IPS-NIHi7 (cell line): ENCODE results near the gene CCDC171.

Source experiments
- DNase-seq: peaks from one replicate; pipeline ENCODE4 v3.0.0; 2012; ENCODE audit warnings: mixed read lengths; ENCODE audit errors: extremely low spot score

The CCDC171 gene

GRCh38 chr9:15873573-15874177, 320.8 kb downstream of the CCDC171 start:
- DNase-seq: peak; percentile 15

DNA sequence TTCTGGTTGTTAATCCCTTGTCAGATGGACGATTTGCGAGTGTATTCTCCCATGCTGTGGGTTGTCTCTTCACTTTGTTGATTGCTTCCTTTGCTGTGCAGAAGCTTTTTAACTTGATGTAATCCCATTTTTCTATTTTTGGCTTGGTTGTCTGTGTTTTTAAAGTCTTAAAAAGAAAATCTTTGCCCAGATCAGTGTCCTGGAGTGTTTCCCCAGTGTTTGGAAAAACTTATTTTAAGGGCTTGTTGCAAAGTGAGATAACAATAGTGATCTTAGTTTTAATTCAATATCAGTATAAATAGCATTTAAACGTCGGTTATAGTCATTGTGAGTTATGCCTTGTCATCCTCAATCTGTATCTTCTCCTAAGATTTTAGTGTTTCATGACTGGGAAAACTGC, 329.5 kb downstream of the CCDC171 start:
- DNase-seq: no peak

DNA sequence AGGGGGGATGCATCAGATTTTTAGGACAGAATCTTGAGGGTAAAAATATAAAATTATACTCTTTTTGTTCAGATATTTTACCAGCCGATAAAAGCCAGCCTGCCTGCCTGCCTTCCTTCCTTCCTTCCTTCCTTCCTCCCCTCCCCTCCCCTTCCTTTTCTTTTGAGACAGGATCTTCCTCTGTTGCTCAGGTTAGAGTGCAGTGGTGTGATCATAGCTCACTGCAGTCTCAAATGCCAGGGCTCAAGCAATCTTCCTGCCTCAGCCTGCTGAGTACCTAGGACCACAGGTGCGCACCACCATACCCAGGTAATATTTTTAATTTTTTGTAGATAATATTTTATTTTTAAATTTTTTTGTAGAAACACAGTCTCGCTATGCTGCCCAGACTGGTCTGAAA, 330.0 kb downstream of the CCDC171 start:
- DNase-seq: no peak

- no peak for DNase-seq
Measured at GRCh38 chr9:15885464-15885863, 332.6 kb downstream of the CCDC171 start.

DNA sequence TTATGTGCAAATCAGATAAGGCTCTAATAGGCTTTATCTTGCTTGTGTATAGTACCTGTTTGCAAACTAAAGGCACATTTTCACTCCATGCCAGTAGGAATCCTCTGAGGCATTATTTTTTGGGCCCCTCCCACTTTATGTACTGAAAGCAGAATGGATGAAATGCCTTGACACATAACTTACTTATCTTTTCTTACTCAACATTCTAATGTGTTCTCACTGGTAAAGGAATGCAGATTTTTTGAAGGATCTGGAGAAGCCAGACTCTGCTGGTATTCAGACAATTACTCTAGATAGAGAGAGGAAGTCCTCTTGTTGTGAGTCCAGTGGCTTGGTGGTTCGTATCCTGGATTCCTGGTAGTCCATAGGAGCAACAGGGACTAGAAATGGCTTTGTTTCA, 336.7 kb downstream of the CCDC171 start:
- DNase-seq: no peak

DNA sequence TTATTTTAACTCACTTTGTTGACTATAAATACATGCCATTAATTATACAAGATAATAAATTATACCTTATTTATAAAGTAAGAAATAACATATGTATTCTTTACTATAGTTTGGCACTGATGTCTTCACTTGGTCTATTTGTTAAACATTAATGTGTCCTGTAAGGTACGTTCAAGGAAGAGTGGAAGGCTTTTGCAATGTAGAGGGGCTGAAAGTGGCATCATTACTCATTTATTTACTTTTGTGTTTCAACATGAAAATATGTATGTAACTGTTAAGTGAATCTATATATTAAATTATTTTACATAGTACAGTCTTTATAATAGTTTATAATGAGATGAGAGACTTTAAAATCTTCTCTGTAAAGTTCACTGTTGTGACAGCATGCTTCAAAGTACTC, 348.7 kb downstream of the CCDC171 start:
- DNase-seq: no peak

- DNase-seq: no peak
Measured at GRCh38 chr9:15909297-15909696, 356.5 kb downstream of the CCDC171 start.

DNA sequence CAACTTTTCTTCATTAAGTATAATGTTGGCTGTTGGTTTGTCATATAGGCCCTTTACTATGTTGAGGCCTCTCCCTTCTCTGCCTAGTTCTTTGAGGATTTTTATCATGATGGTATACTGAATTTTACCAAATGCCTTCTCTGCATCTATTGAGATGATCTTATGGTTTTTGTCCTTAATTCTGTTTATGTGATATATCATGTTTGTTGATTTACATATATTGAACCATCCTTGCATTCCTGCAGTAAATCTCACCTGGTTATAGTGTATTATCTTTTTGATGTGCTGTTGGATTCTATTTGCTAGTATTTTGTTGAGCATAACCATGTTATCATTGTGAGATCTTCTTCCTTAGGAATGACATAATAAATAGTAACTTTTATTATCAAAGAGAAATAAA, 362.9 kb downstream of the CCDC171 start:
- no peak for DNase-seq

GRCh38 chr9:15927161-15927560, 374.3 kb downstream of the CCDC171 start:
- no peak for DNase-seq

DNA sequence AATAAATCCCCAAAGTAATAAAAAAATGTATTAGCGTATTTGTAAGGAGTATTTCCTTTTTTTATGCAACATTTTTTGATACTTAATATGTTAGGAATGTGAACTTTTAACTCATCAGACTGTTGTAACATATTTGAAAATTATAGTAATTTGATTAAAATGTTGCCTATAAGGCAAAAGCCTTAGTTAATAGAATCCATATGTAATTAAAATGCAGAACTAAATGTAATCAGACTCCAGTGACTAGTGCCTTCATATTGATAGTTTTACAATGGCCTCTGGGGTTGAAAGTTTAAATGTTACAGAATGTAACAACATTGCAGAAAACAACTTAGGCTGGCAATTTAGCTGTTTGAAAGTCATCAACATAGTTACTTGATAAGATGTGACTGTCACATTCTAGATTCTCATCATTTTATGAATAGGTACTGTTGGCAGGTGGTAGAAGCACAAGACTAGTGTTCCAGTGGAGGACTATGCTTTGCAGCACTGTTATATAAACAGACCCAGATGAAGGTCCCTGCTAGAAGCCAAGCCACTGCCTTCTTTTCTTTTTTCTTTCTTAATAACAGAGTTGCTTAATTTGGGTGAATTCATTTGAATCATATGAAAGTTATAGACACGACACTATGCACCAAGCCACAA, 382.9 kb downstream of the CCDC171 start:
- no peak for DNase-seq

DNA sequence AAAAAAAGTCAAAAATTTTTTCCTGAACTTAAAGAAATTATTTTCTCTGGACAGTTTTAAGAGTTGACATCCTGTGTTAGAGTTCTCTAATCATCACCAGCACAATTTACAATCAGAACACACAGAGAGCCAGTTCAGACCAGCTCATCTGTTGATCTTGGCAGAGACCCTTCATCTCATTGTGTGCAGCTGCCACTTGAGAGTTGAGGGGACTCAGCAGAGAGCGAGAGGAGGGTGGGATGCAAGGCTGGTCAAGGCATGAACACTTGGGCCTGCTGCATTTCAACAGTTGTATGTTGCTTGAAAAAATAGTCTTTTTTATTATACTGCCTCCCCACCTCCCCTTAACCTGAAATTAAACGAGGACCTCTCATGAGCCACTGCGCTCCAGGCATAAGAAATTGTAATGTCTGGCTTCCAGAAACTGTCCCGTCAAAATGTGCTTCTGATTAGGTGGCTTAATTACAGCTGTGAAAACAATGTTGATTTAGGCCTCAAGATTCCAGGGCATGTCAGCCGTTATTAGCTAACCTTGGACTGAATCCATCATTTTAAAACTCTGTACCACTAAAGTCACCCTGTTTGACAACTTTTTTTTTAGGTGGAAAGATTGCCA, 383.6 kb downstream of the CCDC171 start:
- no peak for DNase-seq

- DNase-seq: no peak
Measured at GRCh38 chr9:15942831-15943424, 390.1 kb downstream of the CCDC171 start.

GRCh38 chr9:15944341-15944740, 391.5 kb downstream of the CCDC171 start:
- no peak for DNase-seq

GRCh38 chr9:15959663-15960062, 406.8 kb downstream of the CCDC171 start:
- no peak for DNase-seq

GRCh38 chr9:15961217-15961616, 408.4 kb downstream of the CCDC171 start:
- DNase-seq: no peak

- DNase-seq: no peak
Measured at GRCh38 chr9:15965246-15965745, 412.5 kb downstream of the CCDC171 start.

- no peak for DNase-seq
Measured at GRCh38 chr9:15966471-15966870, 413.6 kb downstream of the CCDC171 start.

- no peak for DNase-seq
Measured at GRCh38 chr9:15967068-15967467, 414.2 kb downstream of the CCDC171 start.

DNA sequence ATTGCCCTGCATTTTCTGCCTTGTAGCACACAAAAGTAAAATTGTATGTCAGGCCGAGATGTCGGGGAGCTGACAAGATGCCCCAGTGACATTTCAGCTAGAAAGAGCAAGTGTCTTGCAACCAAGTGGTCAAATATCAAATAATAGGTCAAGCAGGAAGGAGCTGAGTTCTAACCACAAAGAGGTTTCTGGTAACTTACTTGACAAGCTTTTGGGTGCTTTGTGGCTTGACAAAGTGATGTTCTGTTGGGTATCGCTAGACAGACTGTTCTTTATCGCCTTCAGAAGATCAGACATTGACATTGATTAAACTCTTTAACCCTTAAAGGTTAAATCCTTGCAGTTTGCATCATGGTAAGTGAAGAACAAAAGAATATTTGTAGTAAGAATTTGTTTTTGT, 419.9 kb downstream of the CCDC171 start:
- DNase-seq: no peak

- DNase-seq: no peak
Measured at GRCh38 chr9:15975101-15975778, 422.4 kb downstream of the CCDC171 start.

DNA sequence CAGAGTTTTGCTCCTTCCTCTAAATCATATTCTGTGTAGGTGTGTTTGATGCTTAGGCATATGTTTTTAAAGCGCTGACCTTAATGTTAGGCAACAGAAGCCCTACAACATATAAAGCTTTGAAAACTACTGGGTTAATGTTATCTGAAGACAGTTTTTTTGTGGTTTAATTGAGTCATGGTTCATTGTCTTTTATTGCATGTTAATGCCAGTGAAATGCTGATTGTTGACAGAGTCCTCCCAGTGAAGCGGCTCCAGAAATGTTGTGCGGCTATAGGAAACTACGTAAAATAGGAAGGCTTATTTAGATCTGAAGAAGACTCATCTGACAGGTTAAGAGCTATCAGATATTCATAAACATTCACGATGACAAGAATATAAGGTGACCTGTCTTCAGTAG, 424.6 kb downstream of the CCDC171 start:
- no peak for DNase-seq

DNA sequence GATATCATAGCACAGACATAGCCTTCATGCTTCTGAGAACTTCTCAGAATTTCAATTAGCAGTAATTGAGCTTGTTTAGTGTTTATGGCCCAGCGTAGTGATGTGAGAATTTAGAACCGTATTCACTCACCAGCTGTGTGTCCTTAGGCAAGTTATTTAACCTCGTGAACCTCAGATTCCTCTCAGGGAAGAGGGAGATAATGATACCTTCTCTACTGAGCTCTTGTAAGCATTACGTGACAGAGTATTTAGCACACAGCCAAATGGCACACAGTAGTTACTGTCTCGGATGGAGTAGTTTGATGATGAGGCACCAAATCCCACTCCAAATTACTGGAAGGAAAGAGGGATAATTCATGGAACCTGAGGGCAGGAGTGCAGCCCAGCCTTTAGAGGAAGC, 429.3 kb downstream of the CCDC171 start:
- no peak for DNase-seq
